Suprapubic skin (tissue), 4 donors: ENCODE measurements around the gene LRMDA. TPM values are rescaled to one million over a fixed set of nuclear protein-coding genes. Genes with fewer than 3 reads are reported as not detected.

Source experiments
- DNase-seq, 2 donors: peaks; one replicate each; pipeline ENCODE4 v3.0.0-alpha.2; 2019; ENCODE audit warnings: low spot score in 2 of 2
- H3K27ac ChIP-seq: fragments of 200-600 bp; sonication (generic); one replicate; pipeline ENCODE4 v1.5.1; 2019
- H3K27me3 ChIP-seq: fragments of 200-600 bp; sonication (generic); one replicate; pipeline ENCODE4 v1.5.1; 2019
- H3K36me3 ChIP-seq: fragments of 200-600 bp; sonication (generic); one replicate; pipeline ENCODE4 v1.5.1; 2019
- H3K4me1 ChIP-seq: fragments of 200-600 bp; sonication (generic); one replicate; pipeline ENCODE4 v1.5.1; 2019
- H3K4me3 ChIP-seq: fragments of 200-600 bp; sonication (generic); one replicate; pipeline ENCODE4 v1.5.1; 2019; ENCODE audit warnings: mild to moderate bottlenecking
- H3K9me3 ChIP-seq: fragments of 200-600 bp; sonication (generic); one replicate; pipeline ENCODE4 v1.5.1; 2019
- CTCF ChIP-seq, 2 donors: fragments of 200-600 bp in 1 of 2; fragments of 450-650 bp in 1 of 2; sonication (generic) in 1 of 2; IDR thresholded peaks; one replicate each; pipeline ENCODE4 v1.5.1; 2016 to 2019; ENCODE audit warnings: antibody characterized with exemption in 2 of 2, mild to moderate bottlenecking in 1 of 2, moderate library complexity in 1 of 2
- EP300 ChIP-seq: sonication (generic); formaldehyde crosslinking; IDR thresholded peaks from one replicate; pipeline ENCODE4 v1.6.1; 2017; ENCODE audit warnings: antibody characterized with exemption
- POLR2A ChIP-seq, 2 donors: fragments of 450-650 bp; IDR thresholded peaks; one replicate each; pipeline ENCODE4 v1.6.1; 2017; ENCODE audit warnings: antibody characterized with exemption in 2 of 2, mild to moderate bottlenecking in 2 of 2, moderate library complexity in 2 of 2
- POLR2AphosphoS5 ChIP-seq, 3 donors: sonication (generic); formaldehyde crosslinking; IDR thresholded peaks; one replicate each; pipeline ENCODE4 v1.6.1; 2017; ENCODE audit warnings: antibody characterized with exemption in 3 of 3
- WGBS: methylation state at CpG from one replicate; pipeline ENCODE4 v1.1.5; 2018; 5-methylcytosine and 5-hydroxymethylcytosine counted together
- total RNA-seq, 4 donors: library from RNA; depleted of rRNA; stranded (reverse); fragments of >200 nt; gene quantifications; one replicate each; pipeline ENCODE4 v1.1.0, GENCODE V29; 2016

The LRMDA gene
- total RNA-seq, 4 donors from 2014 or later, result 0.10 to 2.9 (median 1.9) TPM; not detected in 1

GRCh38 chr10:75987616-75988015 lies 556.2 kb downstream of the LRMDA start:
- H3K27ac ChIP-seq, result no peak overlapping the region
- TF ChIP-seq CTCF (IDR thresholded peaks at IDR 0.05), result no peak
- TF ChIP-seq POLR2AphosphoS5 (IDR thresholded peaks at IDR 0.05), result no peak
- TF ChIP-seq EP300, result no peak
- TF ChIP-seq POLR2A (IDR thresholded peaks at IDR 0.05), result no peak
- 82% methylated on average over 1 of the region's 1 CpG for WGBS
- no peak overlapping the region for H3K4me3 ChIP-seq
- H3K9me3 ChIP-seq, result no peaks in the 10 kb centered on the region
- H3K27me3 ChIP-seq, result no peaks in the 10 kb centered on the region
- no peak for DNase-seq
- no peaks in the 10 kb centered on the region for H3K36me3 ChIP-seq
- H3K4me1 ChIP-seq, result no peaks in the 10 kb centered on the region

- no peak overlapping the region for H3K27ac ChIP-seq
- DNase-seq, result no peak
- H3K4me3 ChIP-seq, result no peak overlapping the region
- no peaks in the 10 kb centered on the region for H3K27me3 ChIP-seq
- WGBS, result 64% methylated on average over 9 of the region's 9 CpGs
- H3K36me3 ChIP-seq, result no peaks in the 10 kb centered on the region
- no peaks in the 10 kb centered on the region for H3K4me1 ChIP-seq
- no peaks in the 10 kb centered on the region for H3K9me3 ChIP-seq
- no peak for TF ChIP-seq EP300
- TF ChIP-seq POLR2AphosphoS5 (IDR thresholded peaks at IDR 0.05), result no peak
- TF ChIP-seq POLR2A (IDR thresholded peaks at IDR 0.05), result no peak
- TF ChIP-seq CTCF (IDR thresholded peaks at IDR 0.05), result no peak
These were observed 563.1 kb downstream of the LRMDA start for GRCh38 chr10:75994357-75995040.

- 100% methylated on average over 1 of the region's 1 CpG for WGBS
- TF ChIP-seq POLR2AphosphoS5 (IDR thresholded peaks at IDR 0.05) (no peak), CTCF (IDR thresholded peaks at IDR 0.05) (no peak), EP300 (no peak), POLR2A (IDR thresholded peaks at IDR 0.05) (no peak)
- no peaks in the 10 kb centered on the region for H3K9me3 ChIP-seq
- no peak overlapping the region for H3K27ac ChIP-seq
- H3K36me3 ChIP-seq, result no peaks in the 10 kb centered on the region
- no peaks in the 10 kb centered on the region for H3K4me1 ChIP-seq
- H3K27me3 ChIP-seq, result no peaks in the 10 kb centered on the region
- H3K4me3 ChIP-seq, result no peak overlapping the region
- no peak for DNase-seq
These were observed 563.6 kb downstream of the LRMDA start for GRCh38 chr10:75995041-75995430.

- Histone ChIP-seq H3K27ac (no peak overlapping the region), H3K36me3 (no peaks in the 10 kb centered on the region), H3K4me3 (no peak overlapping the region), H3K27me3 (no peaks in the 10 kb centered on the region), H3K4me1 (no peaks in the 10 kb centered on the region), H3K9me3 (no peaks in the 10 kb centered on the region)
- no peak for DNase-seq
- 62% methylated on average over 1 of the region's 1 CpG for WGBS
- TF ChIP-seq CTCF (IDR thresholded peaks at IDR 0.05) (no peak), EP300 (no peak), POLR2A (IDR thresholded peaks at IDR 0.05) (no peak), POLR2AphosphoS5 (IDR thresholded peaks at IDR 0.05) (no peak)
These were observed 564.3 kb downstream of the LRMDA start for GRCh38 chr10:75995720-75996119.

GRCh38 chr10:75999001-75999400 lies 567.6 kb downstream of the LRMDA start:
- Histone ChIP-seq H3K27ac (no peak overlapping the region), H3K4me1 (no peaks in the 10 kb centered on the region), H3K27me3 (no peaks in the 10 kb centered on the region), H3K9me3 (no peaks in the 10 kb centered on the region), H3K4me3 (no peak overlapping the region), H3K36me3 (no peaks in the 10 kb centered on the region)
- DNase-seq, result no peak
- WGBS, result 58% methylated on average over 2 of the region's 2 CpGs
- TF ChIP-seq POLR2A (IDR thresholded peaks at IDR 0.05), result no peak
- no peak for TF ChIP-seq CTCF (IDR thresholded peaks at IDR 0.05)
- no peak for TF ChIP-seq POLR2AphosphoS5 (IDR thresholded peaks at IDR 0.05)
- no peak for TF ChIP-seq EP300
